HepG2 (cell line): Measurements from ENCODE around the gene OR13J1. TPM values are rescaled to one million over a fixed set of nuclear protein-coding genes. Genes with fewer than 3 reads are reported as not detected.

Experiments
- ATAC-seq: fragments of 200-7000 bp; cut with Tn5 transposase; 3 replicates; pipeline ENCODE4 v1.9.1; 2020; ENCODE audit warnings: mild to moderate bottlenecking, moderate library complexity
- BruUV-seq: library from RNA; stranded (reverse); fragments of 400-500 nt; replicated peaks from 2 replicates; lab custom pipeline; 2021; lab: Mats Ljungman, UMichigan
- CTCF ChIA-PET: fragments of 300-600 bp; formaldehyde crosslinking; extraction: SDS; loops from one replicate; lab custom pipeline; 2021; ENCODE audit warnings: low total read pairs, inconsistent platforms, low intra/inter-chr PET ratio; lab: Yijun Ruan, JAX
- POLR2A ChIA-PET: fragments of 350-600 bp; sonication (Branson Sonifier 250); formaldehyde crosslinking; loops from one replicate; lab custom pipeline; 2020; ENCODE audit warnings: antibody characterized with exemption, inconsistent platforms; lab: Yijun Ruan, JAX
- DNase-seq: peaks from one replicate; pipeline ENCODE4 v3.0.0-alpha.2; 2015; ENCODE audit warnings: low spot score
- FAIRE-seq: peaks from 3 replicates; lab custom pipeline; 2011; peaks lifted over from hg19 to GRCh38; lab: Jason Lieb, UNC
- H2AFZ ChIP-seq: one replicate; pipeline ENCODE4 v1.6.1; 2011; ENCODE audit warnings: low read length, inconsistent platforms
- H3K27ac ChIP-seq: fragments of 300-600 bp; 3 replicates; pipeline ENCODE4 v1.8.0; 2011; ENCODE audit warnings: mixed run types, mild to moderate bottlenecking, mixed read lengths, low read length, inconsistent platforms; ENCODE audit not compliant: insufficient read depth; ENCODE audit errors: extremely low read length
- H3K27me3 ChIP-seq, 2 experiments: fragments of 200-600 bp in 1 of 2; 2 replicates in 1 of 2; 3 replicates in 1 of 2; pipeline versions ENCODE4 v1.6.0 to v1.8.0; 2011; ENCODE audit warnings: low read length in 2 of 2, mild to moderate bottlenecking in 2 of 2, moderate library complexity in 2 of 2, inconsistent platforms in 1 of 2; ENCODE audit not compliant: insufficient read depth in 2 of 2, control insufficient read depth in 1 of 2
- H3K36me3 ChIP-seq, 2 experiments: fragments of 200-600 bp in 1 of 2; replicated peaks in 1 of 2; 2 replicates in 1 of 2; 3 replicates in 1 of 2; pipeline versions ENCODE4 v1.5.1 to v1.8.0; 2011; ENCODE audit warnings: low read length in 2 of 2, inconsistent platforms in 1 of 2; ENCODE audit not compliant: insufficient read depth in 2 of 2, control insufficient read depth in 1 of 2
- H3K4me1 ChIP-seq: 2 replicates; pipeline ENCODE4 v1.5.1; 2012; ENCODE audit warnings: low read length, inconsistent platforms; ENCODE audit not compliant: insufficient read depth
- H3K4me2 ChIP-seq: 2 replicates; pipeline ENCODE4 v1.6.0; 2011; ENCODE audit warnings: low read depth, low read length, inconsistent platforms
- H3K4me3 ChIP-seq, 3 experiments: fragments of 200-600 bp in 1 of 3; sonication (generic), shearing (Covaris generic) in 1 of 3; replicated peaks in 1 of 3; 2 replicates each; pipeline ENCODE4 v1.5.1; 2011 to 2016; ENCODE audit warnings: low read length in 3 of 3, inconsistent platforms in 2 of 3, low read depth in 2 of 3, mild to moderate bottlenecking in 2 of 3, control low read depth in 1 of 3, mixed read lengths in 1 of 3; ENCODE audit not compliant: insufficient read depth in 1 of 3
- H3K79me2 ChIP-seq: one replicate; pipeline ENCODE4 v1.6.1; 2011; ENCODE audit warnings: low read length, inconsistent platforms; ENCODE audit not compliant: insufficient read depth
- H3K9ac ChIP-seq: 2 replicates; pipeline ENCODE4 v1.6.0; 2011; ENCODE audit warnings: mild to moderate bottlenecking, low read depth, low read length, inconsistent platforms; ENCODE audit not compliant: insufficient read depth
- H3K9me3 ChIP-seq: 2 replicates; pipeline ENCODE4 v1.5.1; 2012; ENCODE audit warnings: mild to moderate bottlenecking, low read length
- H4K20me1 ChIP-seq: 2 replicates; pipeline ENCODE4 v1.6.0; 2011; ENCODE audit warnings: inconsistent platforms, mild to moderate bottlenecking, low read length, moderate library complexity; ENCODE audit not compliant: insufficient read depth
- CTCF ChIP-seq: sonication (generic); formaldehyde crosslinking; IDR thresholded peaks from 2 replicates; pipeline ENCODE4 v1.5.0; 2020; ENCODE audit warnings: mild to moderate bottlenecking, missing genetic modification reagents, moderate library complexity
- ELK4 ChIP-seq: sonication (generic); formaldehyde crosslinking; IDR thresholded peaks from 2 replicates; pipeline ENCODE4 v1.9.0; 2021; ENCODE audit warnings: missing genetic modification reagents, borderline replicate concordance
- IRF9 ChIP-seq: sonication (generic); formaldehyde crosslinking; IDR thresholded peaks from 2 replicates; pipeline ENCODE4 v1.8.0; 2022; ENCODE audit warnings: missing genetic modification reagents, mild to moderate bottlenecking, borderline replicate concordance
- NFYC ChIP-seq: IDR thresholded peaks from 2 replicates; pipeline ENCODE4 v1.6.1; 2016; ENCODE audit warnings: missing genetic modification reagents, missing compliant biosample characterization
- PATZ1 ChIP-seq: sonication (generic); formaldehyde crosslinking; IDR thresholded peaks from 2 replicates; pipeline ENCODE4 v1.4.0; 2020; ENCODE audit warnings: missing genetic modification reagents
- SP5 ChIP-seq: IDR thresholded peaks from 2 replicates; pipeline ENCODE4 v1.6.1; 2016; ENCODE audit warnings: low read depth, borderline replicate concordance
- TOPORS ChIP-seq: sonication (generic); formaldehyde crosslinking; IDR thresholded peaks from 2 replicates; pipeline ENCODE4 v1.8.0; 2023; ENCODE audit warnings: mild to moderate bottlenecking, missing genetic modification reagents
- ZBTB7B ChIP-seq: sonication (generic); formaldehyde crosslinking; IDR thresholded peaks from 2 replicates; pipeline ENCODE4 v1.4.0; 2020; ENCODE audit warnings: missing genetic modification reagents
- ZMYM3 ChIP-seq: sonication (generic); formaldehyde crosslinking; IDR thresholded peaks from 2 replicates; pipeline ENCODE4 v1.5.1; 2020; ENCODE audit warnings: mild to moderate bottlenecking, missing genetic modification reagents
- ZNF687 ChIP-seq: sonication (generic); formaldehyde crosslinking; IDR thresholded peaks from 2 replicates; pipeline ENCODE4 v1.5.1; 2020; ENCODE audit warnings: mild to moderate bottlenecking, missing genetic modification reagents, moderate library complexity
- WGBS: methylation state at CpG from one replicate; pipeline ENCODE4 v1.1.6; 2017; ENCODE audit warnings: low lambda C conversion rate; 5-methylcytosine and 5-hydroxymethylcytosine counted together
- in situ Hi-C: cut with HindIII; loops from 2 replicates; pipeline ENCODE4 v1.10.0; 2017; ENCODE audit warnings: low pct_unique_long_range_greater_than_20kb; ENCODE audit not compliant: extremely low pct_ligation_motif_present
- intact Hi-C: fragments of 100-400 bp; cut with micrococcal nuclease; formaldehyde crosslinking; loops from one replicate; pipeline ENCODE4 v1.10.0; 2022; ENCODE audit not compliant: unreplicated experiment
- polyA plus RNA-seq, 8 experiments: library from polyadenylated mRNA; depleted of rRNA in 3 of 8; stranded (reverse) in 7 of 8; unstranded in 1 of 8; fragments of >200 nt; fragmentation: Illumina TruSeq in 4 of 8; extraction: Trizol in 4 of 8; gene quantifications; 2 replicates each; pipeline versions ENCODE4 v1.2.1 to v1.2.3, GENCODE V29; 2011 to 2016; ENCODE audit warnings: low read depth in 4 of 8, missing spikeins in 1 of 8, mixed read lengths in 1 of 8; ENCODE audit not compliant: insufficient read depth in 1 of 8
- total RNA-seq, 5 experiments: library from RNA; depleted of rRNA; stranded (reverse); fragments of >200 nt; fragmentation: Illumina TruSeq; extraction: Trizol; gene quantifications; 2 replicates each; pipeline ENCODE4 v1.2.3, GENCODE V29; 2016; ENCODE audit warnings: low read depth in 1 of 5

OR13J1 gene
- total and polyA plus RNA-seq, 2 of the 13 experiments (the other 11 are each of a cell fraction or from before 2014, with no cell fraction given), result not detected

GRCh38 chr9:35829764-35830096 lies 40.5 kb downstream of the OR13J1 start (continued):
- TF ChIP-seq ELK4 (CRISPR knock-in tag) (no peak), ZMYM3 (CRISPR knock-in tag) (0 out of 2 replicates have a peak, but pooled peaks have one; percentile 15), ZBTB7B (CRISPR knock-in tag) (no peak), CTCF (CRISPR knock-in tag) (0 out of 2 replicates have a peak, but pooled peaks have one; percentile 18)

GRCh38 chr9:35829084-35829763 lies 41.0 kb downstream of the OR13J1 start, which contains the start of gene TMEM8B:
TSS of gene TMEM8B (plus strand) at chr9:35829228. CDS start at chr9:35829448, 220 bp downstream.
- no TSS peak for BruUV-seq
- H3K9me3 ChIP-seq, result no peaks in the 10 kb centered on the region
- H3K27me3 ChIP-seq, result no peaks in the 10 kb centered on the region
- peak within 1 kb of the TSS; percentile 90 for H3K4me2 ChIP-seq
- in situ Hi-C loops (loop anchor here (5.0 kb wide), 1 partner anchor 53 kb away; no protein-coding TSS in a partner anchor), intact Hi-C loops (loop anchor here (1.0 to 5.0 kb wide), 2 partner anchors 14 to 97 kb away; partner anchors contain the start of genes CREB3, HINT2 and TLN1)
- peak; percentile 83 for DNase-seq
- ChIA-PET POLR2A (interaction anchor here (0.6 to 2.3 kb wide), 5 partner anchors 15 to 139 kb away, joined by 3 to 15 read pairs (median 3); partner anchors contain the start of genes HINT2 and TPM2), CTCF (no interaction called here)
- WGBS, result 3% methylated on average over 12 of the region's 53 CpGs
- no peaks in the 10 kb centered on the region for H3K36me3 ChIP-seq
- peaks cover 45% of the 10 kb centered on the region for H3K4me1 ChIP-seq
- H4K20me1 ChIP-seq, result no peaks in the 10 kb centered on the region
- peak within 1 kb of the TSS; percentile 61 to 81 (median 73) for H3K4me3 ChIP-seq
- no peak for FAIRE-seq
- peak within 1 kb of the TSS; percentile 44 for H3K27ac ChIP-seq
- peak; percentile 90 for ATAC-seq
- H3K9ac ChIP-seq, result peak within 1 kb of the TSS; percentile 58
- H2AFZ ChIP-seq, result no peak within 1 kb of the TSS
- no peaks in the 10 kb centered on the region for H3K79me2 ChIP-seq
- peak; percentile 35; the same call in 1 of the 2 replicates for TF ChIP-seq IRF9
- no peak for TF ChIP-seq SP5 (CRISPR knock-in tag)
- 0 out of 2 replicates have a peak, but pooled peaks have one; percentile 4 for TF ChIP-seq TOPORS
- peak; percentile 71 for TF ChIP-seq NFYC (CRISPR knock-in tag)
- TF ChIP-seq ZNF687 (CRISPR knock-in tag), result peak; percentile 49
- TF ChIP-seq PATZ1, result 0 out of 2 replicates have a peak, but pooled peaks have one; percentile 17
